ENCODE results near the gene NXPE3.

The NXPE3 gene

GRCh38 chr3:101814835-101815234 lies 35.8 kb downstream of the NXPE3 start:
- peak overlapping the region; percentile 62 for H3K27ac ChIP-seq (ENCODE audit: low read depth, low read length)
- H2AFZ ChIP-seq (ENCODE audit: low read depth, low read length, severe bottlenecking): no peak overlapping the region
- no peaks in the 10 kb centered on the region for H4K20me1 ChIP-seq (ENCODE audit: low read depth, low read length)
- H3F3A ChIP-seq (ENCODE audit: insufficient read depth): peaks cover 36% of the 10 kb centered on the region
- no peaks in the 10 kb centered on the region for H3K9me2 ChIP-seq (replicated peaks; ENCODE audit: insufficient read depth, low read length)
- H3K4me3 ChIP-seq (ENCODE audit: insufficient read depth, low read length, poor library complexity, severe bottlenecking): peak overlapping the region; percentile 31
- TF ChIP-seq CTCF (IDR thresholded peaks at IDR 0.05; ENCODE audit: insufficient read depth, low read length, poor library complexity, severe bottlenecking) (no peak), EZH2phosphoT487 (conservative IDR thresholded peaks at IDR 0.05; ENCODE audit: low read length) (no peak)
- H3K4me2 ChIP-seq (ENCODE audit: low read depth, low read length, poor library complexity, severe bottlenecking): peak overlapping the region; percentile 68
- no peaks in the 10 kb centered on the region for H3K27me3 ChIP-seq (ENCODE audit: low read length)
- H3K9ac ChIP-seq (ENCODE audit: low read length): peak overlapping the region; percentile 36
- peaks cover 19% of the 10 kb centered on the region for H3K36me3 ChIP-seq (ENCODE audit: low read length)
- no peaks in the 10 kb centered on the region; the same call in 1 of the 2 replicates for H3K79me2 ChIP-seq (ENCODE audit: insufficient read depth, low read length)
- no peaks in the 10 kb centered on the region for H3K9me3 ChIP-seq (ENCODE audit: insufficient read depth, low read length)

GRCh38 chr3:101816215-101817149 lies 37.5 kb downstream of the NXPE3 start:
- H3K79me2 ChIP-seq (ENCODE audit: insufficient read depth, low read length): no peaks in the 10 kb centered on the region; the same call in 1 of the 2 replicates
- no peaks in the 10 kb centered on the region for H3K9me2 ChIP-seq (replicated peaks; ENCODE audit: insufficient read depth, low read length)
- H3K4me3 ChIP-seq (ENCODE audit: insufficient read depth, low read length, poor library complexity, severe bottlenecking): no peak overlapping the region
- H3K27ac ChIP-seq (ENCODE audit: low read depth, low read length): peak overlapping the region; percentile 80
- peaks cover 22% of the 10 kb centered on the region for H3K36me3 ChIP-seq (ENCODE audit: low read length)
- no peak for TF ChIP-seq CTCF (IDR thresholded peaks at IDR 0.05; ENCODE audit: insufficient read depth, low read length, poor library complexity, severe bottlenecking)
- no peak for TF ChIP-seq EZH2phosphoT487 (conservative IDR thresholded peaks at IDR 0.05; ENCODE audit: low read length)
- H4K20me1 ChIP-seq (ENCODE audit: low read depth, low read length): no peaks in the 10 kb centered on the region
- H3K27me3 ChIP-seq (ENCODE audit: low read length): no peaks in the 10 kb centered on the region
- H2AFZ ChIP-seq (ENCODE audit: low read depth, low read length, severe bottlenecking): no peak overlapping the region
- no peak overlapping the region for H3K4me2 ChIP-seq (ENCODE audit: low read depth, low read length, poor library complexity, severe bottlenecking)
- peaks cover 46% of the 10 kb centered on the region for H3F3A ChIP-seq (ENCODE audit: insufficient read depth)
- no peak overlapping the region for H3K9ac ChIP-seq (ENCODE audit: low read length)
- H3K9me3 ChIP-seq (ENCODE audit: insufficient read depth, low read length): no peaks in the 10 kb centered on the region

- H2AFZ ChIP-seq (ENCODE audit: low read depth, low read length, severe bottlenecking): no peak overlapping the region
- no peaks in the 10 kb centered on the region for H3K27me3 ChIP-seq (ENCODE audit: low read length)
- peak overlapping the region; percentile 23; the same call in 1 of the 2 replicates for H3K9ac ChIP-seq (ENCODE audit: low read length)
- peaks cover 22% of the 10 kb centered on the region for H3K36me3 ChIP-seq (ENCODE audit: low read length)
- TF ChIP-seq EZH2phosphoT487 (conservative IDR thresholded peaks at IDR 0.05; ENCODE audit: low read length) (no peak), CTCF (IDR thresholded peaks at IDR 0.05; ENCODE audit: insufficient read depth, low read length, poor library complexity, severe bottlenecking) (no peak)
- H3F3A ChIP-seq (ENCODE audit: insufficient read depth): peaks cover 57% of the 10 kb centered on the region
- H3K4me3 ChIP-seq (ENCODE audit: insufficient read depth, low read length, poor library complexity, severe bottlenecking): no peak overlapping the region
- H3K79me2 ChIP-seq (ENCODE audit: insufficient read depth, low read length): no peaks in the 10 kb centered on the region; the same call in 1 of the 2 replicates
- H3K27ac ChIP-seq (ENCODE audit: low read depth, low read length): peak overlapping the region; percentile 80
- peak overlapping the region; percentile 36 for H3K4me2 ChIP-seq (ENCODE audit: low read depth, low read length, poor library complexity, severe bottlenecking)
- H3K9me2 ChIP-seq (replicated peaks; ENCODE audit: insufficient read depth, low read length): no peaks in the 10 kb centered on the region
- H4K20me1 ChIP-seq (ENCODE audit: low read depth, low read length): no peaks in the 10 kb centered on the region
- H3K9me3 ChIP-seq (ENCODE audit: insufficient read depth, low read length): no peaks in the 10 kb centered on the region
Observed at GRCh38 chr3:101817992-101818391, 39.0 kb downstream of the NXPE3 start.
